ACC112 (cell line): ENCODE measurements around the gene PIEZO2.

Experiments used
- H2AFZ ChIP-seq: fragments of 200-600 bp; sonication (generic); one replicate; pipeline ENCODE4 v1.6.0; 2017; ENCODE audit warnings: antibody characterized with exemption, low read length; ENCODE audit not compliant: unreplicated experiment
- H3K27ac ChIP-seq: fragments of 200-600 bp; sonication (generic); 2 replicates; pipeline ENCODE4 v1.5.1; 2014; ENCODE audit warnings: low read depth, mild to moderate bottlenecking, antibody characterized with exemption, low read length, moderate library complexity
- H3K27me3 ChIP-seq: fragments of 200-600 bp; sonication (generic); 2 replicates; pipeline ENCODE4 v1.6.1; 2014; ENCODE audit warnings: mild to moderate bottlenecking, antibody characterized with exemption, low read length, moderate library complexity, mixed read lengths; ENCODE audit not compliant: insufficient read depth
- H3K36me3 ChIP-seq: fragments of 200-600 bp; sonication (generic); 2 replicates; pipeline ENCODE4 v1.6.1; 2016; ENCODE audit warnings: mild to moderate bottlenecking, antibody characterized with exemption, low read length, moderate library complexity, mixed read lengths; ENCODE audit not compliant: insufficient read depth
- H3K4me1 ChIP-seq: fragments of 200-600 bp; sonication (generic); one replicate; pipeline ENCODE4 v1.6.1; 2016; ENCODE audit warnings: low read length, mixed read lengths; ENCODE audit not compliant: insufficient read depth, unreplicated experiment, control insufficient read depth
- H3K4me3 ChIP-seq: fragments of 200-600 bp; sonication (generic); 2 replicates; pipeline ENCODE4 v1.5.1; 2014; ENCODE audit warnings: mild to moderate bottlenecking, low read depth, low read length
- H3K79me2 ChIP-seq: fragments of 200-600 bp; sonication (generic); one replicate; pipeline ENCODE4 v1.6.0; 2016; ENCODE audit warnings: low read length; ENCODE audit not compliant: control insufficient read depth, unreplicated experiment, insufficient read depth

Gene PIEZO2

GRCh38 chr18:11113046-11113548 lies 36.3 kb downstream of the PIEZO2 start:
- H3K27me3 ChIP-seq: no peaks in the 10 kb centered on the region
- no peak overlapping the region for H2AFZ ChIP-seq
- H3K4me3 ChIP-seq: no peak overlapping the region
- H3K79me2 ChIP-seq: no peaks in the 10 kb centered on the region
- H3K36me3 ChIP-seq: no peaks in the 10 kb centered on the region
- H3K27ac ChIP-seq: no peak overlapping the region
- H3K4me1 ChIP-seq: no peaks in the 10 kb centered on the region

GRCh38 chr18:11112286-11112685 lies 37.1 kb downstream of the PIEZO2 start:
- Histone ChIP-seq H3K36me3 (no peaks in the 10 kb centered on the region), H3K27me3 (no peaks in the 10 kb centered on the region), H3K4me1 (no peaks in the 10 kb centered on the region), H3K79me2 (no peaks in the 10 kb centered on the region), H2AFZ (no peak overlapping the region), H3K27ac (no peak overlapping the region), H3K4me3 (no peak overlapping the region)

- H3K36me3 ChIP-seq: no peaks in the 10 kb centered on the region
- no peak overlapping the region for H3K27ac ChIP-seq
- no peak overlapping the region for H3K4me3 ChIP-seq
- no peaks in the 10 kb centered on the region for H3K4me1 ChIP-seq
- H2AFZ ChIP-seq: no peak overlapping the region
- H3K79me2 ChIP-seq: no peaks in the 10 kb centered on the region
- no peaks in the 10 kb centered on the region for H3K27me3 ChIP-seq
These were observed 38.9 kb downstream of the PIEZO2 start for GRCh38 chr18:11110509-11110908.

GRCh38 chr18:11108947-11109346 lies 40.4 kb downstream of the PIEZO2 start:
- no peak overlapping the region for H2AFZ ChIP-seq
- H3K4me3 ChIP-seq: no peak overlapping the region
- H3K27me3 ChIP-seq: no peaks in the 10 kb centered on the region
- H3K79me2 ChIP-seq: no peaks in the 10 kb centered on the region
- H3K4me1 ChIP-seq: no peaks in the 10 kb centered on the region
- no peak overlapping the region for H3K27ac ChIP-seq
- no peaks in the 10 kb centered on the region for H3K36me3 ChIP-seq

- H3K4me3 ChIP-seq: no peak overlapping the region
- H3K27me3 ChIP-seq: no peaks in the 10 kb centered on the region
- H2AFZ ChIP-seq: no peak overlapping the region
- H3K36me3 ChIP-seq: no peaks in the 10 kb centered on the region
- no peaks in the 10 kb centered on the region for H3K79me2 ChIP-seq
- H3K4me1 ChIP-seq: no peaks in the 10 kb centered on the region
- H3K27ac ChIP-seq: no peak overlapping the region
These were observed 42.5 kb downstream of the PIEZO2 start for GRCh38 chr18:11106894-11107293.

GRCh38 chr18:11105463-11105862 lies 43.9 kb downstream of the PIEZO2 start:
- Histone ChIP-seq H3K36me3 (no peaks in the 10 kb centered on the region), H3K27me3 (no peaks in the 10 kb centered on the region), H3K4me1 (no peaks in the 10 kb centered on the region), H2AFZ (no peak overlapping the region), H3K79me2 (no peaks in the 10 kb centered on the region), H3K4me3 (no peak overlapping the region), H3K27ac (no peak overlapping the region)

GRCh38 chr18:11104307-11104706 lies 45.1 kb downstream of the PIEZO2 start:
- H3K4me3 ChIP-seq: no peak overlapping the region
- no peaks in the 10 kb centered on the region for H3K36me3 ChIP-seq
- no peaks in the 10 kb centered on the region for H3K79me2 ChIP-seq
- no peaks in the 10 kb centered on the region for H3K4me1 ChIP-seq
- no peaks in the 10 kb centered on the region for H3K27me3 ChIP-seq
- H2AFZ ChIP-seq: no peak overlapping the region
- H3K27ac ChIP-seq: no peak overlapping the region

- Histone ChIP-seq H3K27me3 (no peaks in the 10 kb centered on the region), H3K27ac (no peak overlapping the region), H3K4me3 (no peak overlapping the region), H3K4me1 (peaks cover 3% of the 10 kb centered on the region), H3K79me2 (no peaks in the 10 kb centered on the region), H3K36me3 (no peaks in the 10 kb centered on the region), H2AFZ (no peak overlapping the region)
These were observed 52.3 kb downstream of the PIEZO2 start for GRCh38 chr18:11096839-11097750.

- Histone ChIP-seq H3K27me3 (no peaks in the 10 kb centered on the region), H3K4me3 (no peak overlapping the region), H3K79me2 (no peaks in the 10 kb centered on the region), H3K4me1 (peaks cover 3% of the 10 kb centered on the region), H3K36me3 (no peaks in the 10 kb centered on the region), H3K27ac (no peak overlapping the region), H2AFZ (no peak overlapping the region)
These were observed 53.0 kb downstream of the PIEZO2 start for GRCh38 chr18:11096411-11096810.

- peaks cover 3% of the 10 kb centered on the region for H3K4me1 ChIP-seq
- no peak overlapping the region for H3K4me3 ChIP-seq
- H3K27ac ChIP-seq: no peak overlapping the region
- no peaks in the 10 kb centered on the region for H3K27me3 ChIP-seq
- H3K79me2 ChIP-seq: no peaks in the 10 kb centered on the region
- H3K36me3 ChIP-seq: no peaks in the 10 kb centered on the region
- H2AFZ ChIP-seq: no peak overlapping the region
These were observed 53.6 kb downstream of the PIEZO2 start for GRCh38 chr18:11095674-11096293.

GRCh38 chr18:11095211-11095610 lies 54.2 kb downstream of the PIEZO2 start:
- H3K79me2 ChIP-seq: no peaks in the 10 kb centered on the region
- H3K4me3 ChIP-seq: no peak overlapping the region
- H3K36me3 ChIP-seq: no peaks in the 10 kb centered on the region
- peaks cover 3% of the 10 kb centered on the region for H3K4me1 ChIP-seq
- no peak overlapping the region for H2AFZ ChIP-seq
- no peaks in the 10 kb centered on the region for H3K27me3 ChIP-seq
- H3K27ac ChIP-seq: no peak overlapping the region
